HEK293 (cell line): ENCODE results near the gene ZGPAT.

Experiments
- CTCF ChIA-PET: fragments of 350-600 bp; formaldehyde crosslinking; extraction: SDS; loops from one replicate; lab custom pipeline; 2021; ENCODE audit warnings: antibody characterized with exemption; lab: Yijun Ruan, JAX
- POLR2A ChIA-PET: fragments of 300-600 bp; formaldehyde crosslinking; extraction: SDS; loops from one replicate; lab custom pipeline; 2020; ENCODE audit warnings: antibody characterized with exemption, inconsistent platforms; lab: Yijun Ruan, JAX
- H3K27ac ChIP-seq: fragments of 200-500 bp; sonication (Bioruptor generic); 2 replicates; pipeline ENCODE4 v1.5.1; 2014; ENCODE audit warnings: low read depth, low read length, control low read depth, inconsistent platforms; ENCODE audit errors: extremely low read depth
- H3K36me3 ChIP-seq, 2 experiments: fragments of 200-500 bp in 1 of 2; sonication (Bioruptor generic) in 1 of 2; 1 replicate in 1 of 2; 2 replicates in 1 of 2; pipeline ENCODE4 v1.5.1; 2014 to 2017; ENCODE audit warnings: inconsistent platforms in 2 of 2, low read length in 2 of 2; ENCODE audit not compliant: control insufficient read depth in 2 of 2, insufficient read depth in 1 of 2
- H3K4me1 ChIP-seq: fragments of 200-500 bp; sonication (Bioruptor generic); 2 replicates; pipeline ENCODE4 v1.5.1; 2014; ENCODE audit warnings: mild to moderate bottlenecking, low read length, inconsistent platforms; ENCODE audit not compliant: control insufficient read depth, insufficient read depth
- H3K4me3 ChIP-seq: 2 replicates; pipeline ENCODE4 v1.5.1; 2011; ENCODE audit warnings: low read depth, mild to moderate bottlenecking, control low read depth, low read length, moderate library complexity
- H3K9me3 ChIP-seq: fragments of 200-500 bp; sonication (Bioruptor generic); 2 replicates; pipeline ENCODE4 v1.5.1; 2014; ENCODE audit warnings: low read depth, low read length, inconsistent platforms; ENCODE audit not compliant: control insufficient read depth, insufficient read depth
- GLI2 ChIP-seq: fragments of 450-650 bp; formaldehyde crosslinking; IDR thresholded peaks from 2 replicates; pipeline ENCODE4; 2017; ENCODE audit warnings: missing biosample characterization, missing genetic modification characterization, low read depth, borderline replicate concordance
- GLI4 ChIP-seq: fragments of 450-650 bp; formaldehyde crosslinking; IDR thresholded peaks from 2 replicates; pipeline ENCODE4 v1.5.1; 2016; ENCODE audit warnings: missing biosample characterization, missing genetic modification characterization
- GLIS1 ChIP-seq: fragments of 450-650 bp; formaldehyde crosslinking; IDR thresholded peaks from 2 replicates; pipeline ENCODE4 v1.5.1; 2016; ENCODE audit warnings: missing biosample characterization, missing genetic modification characterization
- PBX3 ChIP-seq: sonication (generic); formaldehyde crosslinking; IDR thresholded peaks from 2 replicates; pipeline ENCODE4 v1.8.1; 2022; ENCODE audit warnings: mild to moderate bottlenecking, moderate library complexity, missing genetic modification reagents
- PRDM4 ChIP-seq: fragments of 450-650 bp; formaldehyde crosslinking; IDR thresholded peaks from 2 replicates; pipeline ENCODE4 v1.5.1; 2017; ENCODE audit warnings: missing biosample characterization, missing genetic modification characterization
- ZBTB10 ChIP-seq: fragments of 450-650 bp; formaldehyde crosslinking; IDR thresholded peaks from 2 replicates; pipeline ENCODE4 v1.5.1; 2016; ENCODE audit warnings: missing biosample characterization, missing genetic modification characterization
- ZBTB49 ChIP-seq: fragments of 450-650 bp; formaldehyde crosslinking; IDR thresholded peaks from 2 replicates; pipeline ENCODE4 v1.5.1; 2016; ENCODE audit warnings: missing biosample characterization, missing genetic modification characterization, low read depth
- ZNF175 ChIP-seq: fragments of 450-650 bp; formaldehyde crosslinking; IDR thresholded peaks from 2 replicates; pipeline ENCODE4 v1.5.1; 2016; ENCODE audit warnings: missing biosample characterization, missing genetic modification characterization
- ZNF211 ChIP-seq: fragments of 450-650 bp; formaldehyde crosslinking; IDR thresholded peaks from 2 replicates; pipeline ENCODE4 v1.5.1; 2016; ENCODE audit warnings: low read depth, missing biosample characterization, missing genetic modification characterization
- ZNF23 ChIP-seq: fragments of 450-650 bp; formaldehyde crosslinking; IDR thresholded peaks from 2 replicates; pipeline ENCODE4 v1.5.1; 2016; ENCODE audit warnings: missing biosample characterization, missing genetic modification characterization, borderline replicate concordance
- ZNF266 ChIP-seq: fragments of 450-650 bp; formaldehyde crosslinking; IDR thresholded peaks from 2 replicates; pipeline ENCODE4 v1.5.1; 2016; ENCODE audit warnings: missing biosample characterization, missing genetic modification characterization, low read depth
- ZNF423 ChIP-seq: fragments of 450-650 bp; formaldehyde crosslinking; IDR thresholded peaks from 2 replicates; pipeline ENCODE4 v1.5.1; 2016; ENCODE audit warnings: missing biosample characterization, missing genetic modification characterization
- ZNF561 ChIP-seq: fragments of 450-650 bp; IDR thresholded peaks from 2 replicates; pipeline ENCODE4 v1.5.1; 2018; ENCODE audit warnings: missing biosample characterization, missing genetic modification characterization, borderline replicate concordance
- ZNF610 ChIP-seq: fragments of 450-650 bp; formaldehyde crosslinking; IDR thresholded peaks from 2 replicates; pipeline ENCODE4 v1.5.1; 2016; ENCODE audit warnings: missing biosample characterization, missing genetic modification characterization, borderline replicate concordance
- ZNF645 ChIP-seq: fragments of 450-650 bp; formaldehyde crosslinking; IDR thresholded peaks from 2 replicates; pipeline ENCODE4; 2016; ENCODE audit warnings: missing biosample characterization, missing genetic modification characterization
- ZNF660 ChIP-seq: fragments of 450-650 bp; IDR thresholded peaks from 2 replicates; pipeline ENCODE4 v1.5.1; 2018; ENCODE audit warnings: missing biosample characterization, mild to moderate bottlenecking, missing genetic modification characterization
- ZNF677 ChIP-seq: fragments of 450-650 bp; IDR thresholded peaks from 2 replicates; pipeline ENCODE4 v1.5.0; 2018; ENCODE audit warnings: missing biosample characterization, mild to moderate bottlenecking, missing genetic modification characterization, moderate library complexity

ZGPAT gene

GRCh38 chr20:63697868-63698545 lies 9.8 kb upstream of the ZGPAT start:
- ChIA-PET CTCF (interaction anchor here (0.5 to 1.2 kb wide), 2 partner anchors 52 to 422 kb away, joined by 3 to 4 read pairs; no protein-coding TSS in a partner anchor), POLR2A (interaction anchor here (0.6 to 2.3 kb wide), 7 partner anchors 8 to 167 kb away, joined by 3 to 9 read pairs (median 4); partner anchors contain the start of genes ARFRP1, RTEL1, TPD52L2 and ZGPAT)
- H3K4me3 ChIP-seq, result no peak overlapping the region
- no peak overlapping the region for H3K27ac ChIP-seq
- no peaks in the 10 kb centered on the region for H3K9me3 ChIP-seq
- H3K36me3 ChIP-seq, result peaks cover 0 to 26% of the 10 kb centered on the region in 2 experiments; a peak in 1 of 3 replicates
- no peaks in the 10 kb centered on the region for H3K4me1 ChIP-seq
- no peak for TF ChIP-seq ZNF423
- no peak for TF ChIP-seq ZNF677 (tag by site-specific recombination)
- no peak for TF ChIP-seq GLIS1 (tag by site-specific recombination)
- TF ChIP-seq ZNF266 (tag by site-specific recombination), result no peak
- no peak for TF ChIP-seq ZBTB10 (tag by site-specific recombination)
- no peak for TF ChIP-seq ZNF610 (tag by site-specific recombination)
- TF ChIP-seq GLI4 (tag by site-specific recombination), result no peak
- TF ChIP-seq PBX3 (CRISPR knock-in tag), result no peak
- TF ChIP-seq ZNF645, result no peak
- no peak for TF ChIP-seq ZNF211
- no peak for TF ChIP-seq ZNF561 (tag by site-specific recombination)
- no peak for TF ChIP-seq ZNF23
- TF ChIP-seq ZNF175 (tag by site-specific recombination), result no peak
- no peak for TF ChIP-seq GLI2 (tag by site-specific recombination)
- TF ChIP-seq ZBTB49, result no peak
- no peak for TF ChIP-seq PRDM4 (tag by site-specific recombination)
- TF ChIP-seq ZNF660 (tag by site-specific recombination), result no peak
